ENCODE results near the gene SEC24B. TPM values are rescaled to one million over a fixed set of nuclear protein-coding genes. Genes with fewer than 3 reads are reported as not detected.

Gene SEC24B
- total and polyA plus RNA-seq, 9 donors, result 17.2 to 40.7 (median 33.8) TPM

GRCh38 chr4:109434007-109434971 lies 674 bp downstream of the SEC24B start:
- DNase-seq, result peak; percentile 39 to 75 (median 60)
- Histone ChIP-seq H3K36me3 (no peaks in the 10 kb centered on the region), H3K4me1 (ENCODE audit: insufficient read depth) (peaks cover 9% of the 10 kb centered on the region), H3K27ac (peak overlapping the region; percentile 92 to 97), H3K4me3 (peak overlapping the region; percentile 62), H3K27me3 (no peaks in the 10 kb centered on the region), H3K9me3 (no peaks in the 10 kb centered on the region)
- 0 to 2% (median 1%) methylated on average over 33 to 70 of the region's 70 CpGs for WGBS, 3 donors
- intact Hi-C loops (cut with DNase I), result loop anchor here in 3 of 4 donors (5.0 to 10.0 kb wide), 6 partner anchors 128 to 383 kb away; partner anchors contain the start of genes CASP6 (in 1 of the 3), GAR1 (in 1 of the 3), MCUB (in 1 of the 3) and PLA2G12A (in 1 of the 3)
- no peak for TF ChIP-seq POLR2A (IDR thresholded peaks at IDR 0.05)
- no peak for TF ChIP-seq CTCF (IDR thresholded peaks at IDR 0.05)
- no peak for TF ChIP-seq EP300 (IDR thresholded peaks at IDR 0.05)

- WGBS, 3 donors, result 61 to 72% (median 65%) methylated on average over 3 of the region's 3 CpGs
- Histone ChIP-seq H3K27ac (no peak overlapping the region), H3K4me1 (ENCODE audit: insufficient read depth) (peaks cover 11% of the 10 kb centered on the region), H3K9me3 (no peaks in the 10 kb centered on the region), H3K4me3 (no peak overlapping the region), H3K36me3 (no peaks in the 10 kb centered on the region), H3K27me3 (no peaks in the 10 kb centered on the region)
- TF ChIP-seq CTCF (IDR thresholded peaks at IDR 0.05) (no peak), POLR2A (IDR thresholded peaks at IDR 0.05) (no peak), EP300 (IDR thresholded peaks at IDR 0.05) (no peak)
- intact Hi-C loops (cut with DNase I), result loop anchor here in 1 of 4 donors (10.0 kb wide), 2 partner anchors 269 to 299 kb away; partner anchors contain the start of genes CASP6 and PLA2G12A
- no peak for DNase-seq
Observed at GRCh38 chr4:109435635-109436034, 2.0 kb downstream of the SEC24B start.

GRCh38 chr4:109436504-109436903 lies 2.9 kb downstream of the SEC24B start:
- Histone ChIP-seq H3K4me3 (no peak overlapping the region), H3K36me3 (no peaks in the 10 kb centered on the region), H3K9me3 (no peaks in the 10 kb centered on the region), H3K27me3 (no peaks in the 10 kb centered on the region), H3K27ac (no peak overlapping the region), H3K4me1 (ENCODE audit: insufficient read depth) (peaks cover 15% of the 10 kb centered on the region)
- DNase-seq, result no peak
- 83 to 84% (median 84%) methylated on average over 3 of the region's 3 CpGs for WGBS, 3 donors
- TF ChIP-seq POLR2A (IDR thresholded peaks at IDR 0.05) (no peak), CTCF (IDR thresholded peaks at IDR 0.05) (no peak), EP300 (IDR thresholded peaks at IDR 0.05) (no peak)
- intact Hi-C loops (cut with DNase I), result loop anchor here in 1 of 4 donors (10.0 kb wide), 2 partner anchors 268 to 298 kb away; partner anchors contain the start of genes CASP6 and PLA2G12A

GRCh38 chr4:109440948-109441347 lies 7.3 kb downstream of the SEC24B start:
- H3K27me3 ChIP-seq, result no peaks in the 10 kb centered on the region
- TF ChIP-seq CTCF (IDR thresholded peaks at IDR 0.05) (no peak), EP300 (IDR thresholded peaks at IDR 0.05) (no peak), POLR2A (IDR thresholded peaks at IDR 0.05) (no peak)
- WGBS, 3 donors, result 26 to 35% (median 31%) methylated on average over 4 of the region's 4 CpGs
- H3K36me3 ChIP-seq, result no peaks in the 10 kb centered on the region
- no peak overlapping the region for H3K4me3 ChIP-seq
- intact Hi-C loops (cut with DNase I), result no loop called here
- no peak for DNase-seq
- no peak overlapping the region for H3K27ac ChIP-seq
- no peaks in the 10 kb centered on the region for H3K9me3 ChIP-seq
- H3K4me1 ChIP-seq (ENCODE audit: insufficient read depth), result peaks cover 11% of the 10 kb centered on the region

Measured in ovary (tissue), 9 donors.